HEK293T (cell line): ENCODE data around the gene USP53.

Source experiments
- CTBP1 ChIP-seq: fragments of 450-650 bp; IDR thresholded peaks from 2 replicates; pipeline ENCODE4 v1.6.1; 2016; ENCODE audit warnings: borderline replicate concordance
- FOXK2 ChIP-seq: fragments of 450-650 bp; IDR thresholded peaks from 2 replicates; pipeline ENCODE4 v1.6.1; 2016; ENCODE audit warnings: mild to moderate bottlenecking
- FOXM1 ChIP-seq: fragments of 450-650 bp; IDR thresholded peaks from 2 replicates; pipeline ENCODE4 v1.6.1; 2017; ENCODE audit warnings: mild to moderate bottlenecking, borderline replicate concordance
- HDGF ChIP-seq: fragments of 450-650 bp; IDR thresholded peaks from 2 replicates; pipeline ENCODE4 v1.6.1; 2017; ENCODE audit warnings: antibody characterized with exemption, borderline replicate concordance
- LEF1 ChIP-seq: fragments of 450-650 bp; IDR thresholded peaks from 2 replicates; pipeline ENCODE4 v1.6.1; 2017; ENCODE audit warnings: mild to moderate bottlenecking, borderline replicate concordance
- PKNOX1 ChIP-seq: fragments of 450-650 bp; IDR thresholded peaks from 2 replicates; pipeline ENCODE4 v1.6.1; 2016
- SP1 ChIP-seq: fragments of 450-650 bp; IDR thresholded peaks from 2 replicates; pipeline ENCODE4 v1.6.1; 2017
- ZNF384 ChIP-seq: fragments of 450-650 bp; IDR thresholded peaks from 2 replicates; pipeline ENCODE4 v1.6.1; 2016

- TF ChIP-seq FOXK2 (no peak), LEF1 (no peak), ZNF384 (no peak), PKNOX1 (no peak), FOXM1 (no peak), HDGF (no peak), SP1 (no peak), CTBP1 (no peak)
Observed at GRCh38 chr4:119212964-119213606, 572 bp downstream of the USP53 start.
